Measurements from ENCODE around the gene GAB2. TPM values are rescaled to one million over a fixed set of nuclear protein-coding genes. Genes with fewer than 3 reads are reported as not detected.
"Not testable (repeated sequence)": the region's sequence is repeated elsewhere in the genome, so short reads cannot be mapped to it uniquely, and the experiment has no call there.

GAB2 gene
- total RNA-seq, 4 donors from 2014 or later: 8.1 to 18.1 (median 13.4) TPM

- H3K27ac ChIP-seq: no peak overlapping the region
- WGBS, 2 donors: 93 to 96% methylated on average over 7 of the region's 7 CpGs
- H3K36me3 ChIP-seq: no peaks in the 10 kb centered on the region
- H3K4me3 ChIP-seq (replicated peaks in 1 of 3): no peak overlapping the region
- no peaks in the 10 kb centered on the region for H3K9me3 ChIP-seq
- peaks cover 3 to 10% of the 10 kb centered on the region in 2 donors for H3K4me1 ChIP-seq
- intact Hi-C loops (cut with DNase I): no loop called here
- no peak for DNase-seq
- H3K27me3 ChIP-seq: no peaks in the 10 kb centered on the region
- no peak for TF ChIP-seq POLR2A (IDR thresholded peaks at IDR 0.05)
- TF ChIP-seq, protein P1, sequence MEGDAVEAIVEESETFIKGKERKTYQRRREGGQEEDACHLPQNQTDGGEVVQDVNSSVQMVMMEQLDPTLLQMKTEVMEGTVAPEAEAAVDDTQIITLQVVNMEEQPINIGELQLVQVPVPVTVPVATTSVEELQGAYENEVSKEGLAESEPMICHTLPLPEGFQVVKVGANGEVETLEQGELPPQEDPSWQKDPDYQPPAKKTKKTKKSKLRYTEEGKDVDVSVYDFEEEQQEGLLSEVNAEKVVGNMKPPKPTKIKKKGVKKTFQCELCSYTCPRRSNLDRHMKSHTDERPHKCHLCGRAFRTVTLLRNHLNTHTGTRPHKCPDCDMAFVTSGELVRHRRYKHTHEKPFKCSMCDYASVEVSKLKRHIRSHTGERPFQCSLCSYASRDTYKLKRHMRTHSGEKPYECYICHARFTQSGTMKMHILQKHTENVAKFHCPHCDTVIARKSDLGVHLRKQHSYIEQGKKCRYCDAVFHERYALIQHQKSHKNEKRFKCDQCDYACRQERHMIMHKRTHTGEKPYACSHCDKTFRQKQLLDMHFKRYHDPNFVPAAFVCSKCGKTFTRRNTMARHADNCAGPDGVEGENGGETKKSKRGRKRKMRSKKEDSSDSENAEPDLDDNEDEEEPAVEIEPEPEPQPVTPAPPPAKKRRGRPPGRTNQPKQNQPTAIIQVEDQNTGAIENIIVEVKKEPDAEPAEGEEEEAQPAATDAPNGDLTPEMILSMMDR (IDR thresholded peaks at IDR 0.05): no peak
Measured at GRCh38 chr11:78179459-78180071, 238.1 kb downstream of the GAB2 start.

- no peaks in the 10 kb centered on the region for H3K9me3 ChIP-seq
- DNase-seq: no peak
Measured at GRCh38 chr11:78177216-78177615, 240.4 kb downstream of the GAB2 start.

DNA sequence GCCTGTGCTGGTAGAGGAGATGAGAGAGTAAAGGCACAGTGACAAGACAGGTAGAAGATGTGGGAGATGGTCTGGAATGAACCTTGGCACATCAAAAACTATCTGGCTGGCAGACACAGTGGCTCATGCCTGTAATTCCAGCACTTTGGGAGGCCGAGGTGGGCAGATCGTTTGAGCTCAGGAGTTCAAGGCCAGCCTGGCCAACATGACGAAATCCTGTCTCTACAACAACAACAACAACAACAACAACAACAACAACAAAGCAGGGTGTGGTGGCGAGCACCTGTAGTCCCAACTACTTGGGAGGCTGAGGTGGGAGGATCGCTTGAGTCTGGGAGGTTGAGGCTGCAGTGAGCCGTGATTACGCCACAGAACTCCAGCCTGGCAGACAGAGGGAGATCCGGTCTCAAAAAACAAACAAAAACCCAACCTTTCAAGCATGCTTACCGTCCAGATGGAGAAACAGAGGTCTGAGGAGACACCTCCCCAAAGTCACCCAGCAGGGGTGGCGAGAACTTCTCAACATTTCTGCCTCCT is 240.9 kb downstream of the GAB2 start:
- H3K36me3 ChIP-seq: peaks cover 0 to 13% of the 10 kb centered on the region in 2 donors
- 93 to 95% methylated on average over 10 of the region's 10 CpGs for WGBS, 2 donors
- no peak overlapping the region for H3K27ac ChIP-seq
- TF ChIP-seq, protein P1 (IDR thresholded peaks at IDR 0.05): no peak
- TF ChIP-seq POLR2A (IDR thresholded peaks at IDR 0.05): no peak
- no peak overlapping the region for H3K4me3 ChIP-seq (replicated peaks in 1 of 3)
- no peaks in the 10 kb centered on the region for H3K27me3 ChIP-seq
- H3K9me3 ChIP-seq: no peaks in the 10 kb centered on the region
- intact Hi-C loops (cut with DNase I): no loop called here
- no peak for DNase-seq
- no peaks in the 10 kb centered on the region for H3K4me1 ChIP-seq

More at GRCh38 chr11:78177216-78177615, 240.4 kb downstream of the GAB2 start:
- Histone ChIP-seq H3K4me3 (replicated peaks in 1 of 3) (no peak overlapping the region), H3K27ac (no peak overlapping the region), H3K27me3 (no peaks in the 10 kb centered on the region), H3K4me1 (no peaks in the 10 kb centered on the region), H3K36me3 (peaks cover 0 to 13% of the 10 kb centered on the region in 2 donors)
- TF ChIP-seq, protein P1 (IDR thresholded peaks at IDR 0.05): no peak
- TF ChIP-seq POLR2A (IDR thresholded peaks at IDR 0.05): no peak
- intact Hi-C loops (cut with DNase I): no loop called here
- 91 to 99% methylated on average over 7 of the region's 7 CpGs for WGBS, 2 donors

- H3K4me1 ChIP-seq; H3K27ac ChIP-seq; H3K27me3 ChIP-seq; DNase-seq; intact Hi-C loops (cut with DNase I); H3K9me3 ChIP-seq; H3K4me3 ChIP-seq (replicated peaks in 1 of 3): not testable (repeated sequence)
- peaks cover 0 to 13% of the 10 kb centered on the region in 2 donors for H3K36me3 ChIP-seq
- 98 to 100% methylated on average over 3 of the region's 3 CpGs for WGBS, 2 donors
Measured at GRCh38 chr11:78175862-78176261, 241.8 kb downstream of the GAB2 start.

DNA sequence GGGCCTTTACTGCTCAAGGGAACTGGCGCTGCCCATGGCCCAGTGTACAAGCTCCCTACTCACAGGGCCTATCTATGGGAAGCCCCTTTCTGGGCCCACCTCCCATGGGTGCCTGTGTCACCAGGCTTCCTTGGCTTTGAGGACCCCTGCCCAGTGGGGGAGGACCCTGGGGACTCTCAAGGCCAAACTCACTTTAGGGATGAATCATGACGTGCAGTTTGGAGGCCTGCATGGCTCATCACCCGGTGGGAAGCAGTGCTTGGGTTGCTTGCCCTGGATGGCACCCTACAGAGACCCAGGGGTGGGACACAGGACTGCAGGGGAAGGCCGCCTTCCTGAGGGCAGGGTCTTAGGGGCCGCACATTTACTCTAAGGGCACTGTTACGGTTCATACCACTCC is 245.7 kb downstream of the GAB2 start:
- peaks cover 22 to 34% of the 10 kb centered on the region in 2 donors for H3K4me1 ChIP-seq

More for the DNA sequence above, 245.7 kb downstream of the GAB2 start:
- peaks cover 0 to 13% of the 10 kb centered on the region in 2 donors for H3K36me3 ChIP-seq
- peak overlapping the region in 2 of 3 donors; percentile 97 to 99 for H3K27ac ChIP-seq
- H3K9me3 ChIP-seq: no peaks in the 10 kb centered on the region
- intact Hi-C loops (cut with DNase I): no loop called here
- DNase-seq: no peak
- no peaks in the 10 kb centered on the region for H3K27me3 ChIP-seq
- no peak for TF ChIP-seq POLR2A (IDR thresholded peaks at IDR 0.05)
- TF ChIP-seq, protein P1 (IDR thresholded peaks at IDR 0.05): no peak
- H3K4me3 ChIP-seq (replicated peaks in 1 of 3): no peak overlapping the region
- 94 to 95% methylated on average over 3 to 4 of the region's 6 CpGs for WGBS, 2 donors

Data from thyroid gland (tissue), 4 donors.